ENCODE measurements around the gene RAP1A.

Gene RAP1A

GRCh38 chr1:111761717-111762116 is 142.1 kb downstream of the RAP1A start:
- peaks cover 7% of the 10 kb centered on the region for H3K4me1 Mint-ChIP-seq
- H3K27ac Mint-ChIP-seq: no peak overlapping the region
- H3K9me3 Mint-ChIP-seq: no peaks in the 10 kb centered on the region
- H3K27me3 Mint-ChIP-seq (ENCODE audit: low read depth): no peaks in the 10 kb centered on the region
- no peak for TF ChIP-seq CTCF (IDR thresholded peaks at IDR 0.05; ENCODE audit: unreplicated experiment in 3 of 3)
- H3K4me3 Mint-ChIP-seq: no peak overlapping the region
- peaks cover 68% of the 10 kb centered on the region for H3K36me3 Mint-ChIP-seq (ENCODE audit: low read depth)

- TF ChIP-seq CTCF (IDR thresholded peaks at IDR 0.05; ENCODE audit: unreplicated experiment in 3 of 3): no peak
- H3K27me3 Mint-ChIP-seq (ENCODE audit: low read depth): no peaks in the 10 kb centered on the region
- no peaks in the 10 kb centered on the region for H3K9me3 Mint-ChIP-seq
- no peak overlapping the region for H3K4me3 Mint-ChIP-seq
- no peak overlapping the region for H3K27ac Mint-ChIP-seq
- H3K36me3 Mint-ChIP-seq (ENCODE audit: low read depth): peaks cover 72% of the 10 kb centered on the region
- peaks cover 6% of the 10 kb centered on the region for H3K4me1 Mint-ChIP-seq
These were observed 142.7 kb downstream of the RAP1A start for GRCh38 chr1:111762332-111762731.
